HCT116 (cell line): ENCODE measurements around the gene VIT.

ENCODE experiments used
- EZH2 ChIP-seq: fragments of 200-600 bp; sonication (generic); IDR thresholded peaks from 2 replicates; pipeline ENCODE4 v1.6.1; 2017; ENCODE audit warnings: antibody characterized with exemption, mixed run types
- EZH2phosphoT487 ChIP-seq: fragments of 200-600 bp; IDR thresholded peaks from 2 replicates; pipeline ENCODE4 v1.6.1; 2018; ENCODE audit warnings: antibody characterized with exemption, borderline replicate concordance
- FOSL1 ChIP-seq: IDR thresholded peaks from 2 replicates; pipeline ENCODE4 v1.6.1; 2012; ENCODE audit warnings: low read depth
- JUND ChIP-seq: IDR thresholded peaks from 2 replicates; pipeline ENCODE4 v1.6.1; 2012
- MAX ChIP-seq: IDR thresholded peaks from 2 replicates; pipeline ENCODE4 v1.6.1; 2012
- POLR2A ChIP-seq: IDR thresholded peaks from 2 replicates; pipeline ENCODE4 v1.7.0; 2011; ENCODE audit warnings: borderline replicate concordance; ENCODE audit not compliant: insufficient read depth, insufficient read length; ENCODE audit errors: extremely low read depth
- POLR2AphosphoS5 ChIP-seq: IDR thresholded peaks from 2 replicates; pipeline ENCODE4 v1.6.1; 2011; ENCODE audit warnings: mild to moderate bottlenecking, low read depth, low read length, moderate library complexity
- RAD21 ChIP-seq: IDR thresholded peaks from 2 replicates; pipeline ENCODE4 v1.6.1; 2012; ENCODE audit warnings: low read depth, mild to moderate bottlenecking
- YY1 ChIP-seq: IDR thresholded peaks from 2 replicates; pipeline ENCODE4 v1.6.1; 2011; ENCODE audit warnings: low read length, low read depth, moderate library complexity, mild to moderate bottlenecking; ENCODE audit not compliant: insufficient replicate concordance; ENCODE audit errors: extremely low read depth
- ZFX ChIP-seq: fragments of 450-650 bp; IDR thresholded peaks from 2 replicates; pipeline ENCODE4 v1.6.1; 2017
- TF ChIP-seq, protein P1 (sequence below), 3 experiments: fragments of 200-600 bp in 1 of 3; sonication (generic) in 1 of 3; IDR thresholded peaks in 2 of 3; conservative IDR thresholded peaks in 1 of 3; 2 replicates each; pipeline ENCODE4 v1.5.1; 2012 to 2017; ENCODE audit warnings: low read depth in 2 of 3, low read length in 2 of 3, antibody characterized with exemption in 1 of 3, borderline replicate concordance in 1 of 3, control low read depth in 1 of 3, mild to moderate bottlenecking in 1 of 3, mixed read lengths in 1 of 3, mixed run types in 1 of 3, moderate library complexity in 1 of 3; ENCODE audit not compliant: insufficient read depth in 1 of 3

- TF ChIP-seq POLR2A: no peak
- no peak for TF ChIP-seq POLR2AphosphoS5
- no peak for TF ChIP-seq RAD21
- no peak for TF ChIP-seq FOSL1
- TF ChIP-seq ZFX: no peak
- TF ChIP-seq, protein P1, sequence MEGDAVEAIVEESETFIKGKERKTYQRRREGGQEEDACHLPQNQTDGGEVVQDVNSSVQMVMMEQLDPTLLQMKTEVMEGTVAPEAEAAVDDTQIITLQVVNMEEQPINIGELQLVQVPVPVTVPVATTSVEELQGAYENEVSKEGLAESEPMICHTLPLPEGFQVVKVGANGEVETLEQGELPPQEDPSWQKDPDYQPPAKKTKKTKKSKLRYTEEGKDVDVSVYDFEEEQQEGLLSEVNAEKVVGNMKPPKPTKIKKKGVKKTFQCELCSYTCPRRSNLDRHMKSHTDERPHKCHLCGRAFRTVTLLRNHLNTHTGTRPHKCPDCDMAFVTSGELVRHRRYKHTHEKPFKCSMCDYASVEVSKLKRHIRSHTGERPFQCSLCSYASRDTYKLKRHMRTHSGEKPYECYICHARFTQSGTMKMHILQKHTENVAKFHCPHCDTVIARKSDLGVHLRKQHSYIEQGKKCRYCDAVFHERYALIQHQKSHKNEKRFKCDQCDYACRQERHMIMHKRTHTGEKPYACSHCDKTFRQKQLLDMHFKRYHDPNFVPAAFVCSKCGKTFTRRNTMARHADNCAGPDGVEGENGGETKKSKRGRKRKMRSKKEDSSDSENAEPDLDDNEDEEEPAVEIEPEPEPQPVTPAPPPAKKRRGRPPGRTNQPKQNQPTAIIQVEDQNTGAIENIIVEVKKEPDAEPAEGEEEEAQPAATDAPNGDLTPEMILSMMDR (IDR thresholded peaks at IDR 0.05 in 2 of 3, conservative IDR thresholded peaks at IDR 0.05 in 1 of 3; ENCODE audit: borderline replicate concordance in 1 of 3, insufficient read depth in 1 of 3, low read depth in 2 of 3, low read length in 2 of 3): no peak
- no peak for TF ChIP-seq EZH2
- no peak for TF ChIP-seq YY1
- no peak for TF ChIP-seq EZH2phosphoT487
- TF ChIP-seq JUND: no peak
- TF ChIP-seq MAX: no peak
Measured at GRCh38 chr2:36775261-36775660, 78.8 kb downstream of the VIT start.
